Peyer's patch (tissue), 4 donors: Measurements from ENCODE around the gene PGA3. TPM values are rescaled to one million over a fixed set of nuclear protein-coding genes. Genes with fewer than 3 reads are reported as not detected.
"Not testable (repeated sequence)": the region's sequence is repeated elsewhere in the genome, so short reads cannot be mapped to it uniquely, and the experiment has no call there.

ENCODE experiments used
- DNase-seq, 3 donors: peaks; one replicate each; pipeline ENCODE4 v3.0.0-alpha.2; 2017 to 2019
- H3K27ac ChIP-seq, 4 donors: fragments of 200-600 bp; sonication (generic); one replicate each; pipeline ENCODE4 v1.5.1; 2016 to 2019
- H3K27me3 ChIP-seq, 2 donors: fragments of 200-600 bp; sonication (generic); one replicate each; pipeline ENCODE4 v1.5.1; 2019
- H3K36me3 ChIP-seq, 3 donors: fragments of 200-600 bp; sonication (generic); one replicate each; pipeline ENCODE4 v1.5.1; 2016 to 2019
- H3K4me1 ChIP-seq, 4 donors: fragments of 200-600 bp; sonication (generic); one replicate each; pipeline ENCODE4 v1.5.1; 2016 to 2019
- H3K4me3 ChIP-seq, 4 donors: fragments of 200-600 bp; sonication (generic); 1 replicate in 3 of 4; 2 replicates in 1 of 4; pipeline ENCODE4 v1.5.1; 2016 to 2019; ENCODE audit warnings: mild to moderate bottlenecking in 1 of 4
- H3K9me3 ChIP-seq, 4 donors: fragments of 200-600 bp; sonication (generic); one replicate each; pipeline ENCODE4 v1.5.1; 2016 to 2019; ENCODE audit warnings: mild to moderate bottlenecking in 1 of 4
- POLR2A ChIP-seq, 2 donors: fragments of 450-650 bp; IDR thresholded peaks; one replicate each; pipeline ENCODE4 v1.5.1; 2017; ENCODE audit warnings: antibody characterized with exemption in 2 of 2, mild to moderate bottlenecking in 2 of 2, moderate library complexity in 2 of 2
- total RNA-seq, 4 donors: library from RNA; depleted of rRNA; stranded (reverse); fragments of >200 nt; gene quantifications; one replicate each; pipeline ENCODE4 v1.1.0, GENCODE V29; 2016
- TF ChIP-seq, protein P1 (sequence below), 6 experiments: fragments of 450-650 bp in 4 of 6; fragments of 200-600 bp in 2 of 6; sonication (generic) in 1 of 6; IDR thresholded peaks; one replicate each; pipeline ENCODE4 v1.5.1; 2017 to 2019; ENCODE audit warnings: antibody characterized with exemption in 6 of 6, mild to moderate bottlenecking in 3 of 6, moderate library complexity in 1 of 6

Gene PGA3
- total RNA-seq, 4 donors from 2014 or later, result not detected

DNA sequence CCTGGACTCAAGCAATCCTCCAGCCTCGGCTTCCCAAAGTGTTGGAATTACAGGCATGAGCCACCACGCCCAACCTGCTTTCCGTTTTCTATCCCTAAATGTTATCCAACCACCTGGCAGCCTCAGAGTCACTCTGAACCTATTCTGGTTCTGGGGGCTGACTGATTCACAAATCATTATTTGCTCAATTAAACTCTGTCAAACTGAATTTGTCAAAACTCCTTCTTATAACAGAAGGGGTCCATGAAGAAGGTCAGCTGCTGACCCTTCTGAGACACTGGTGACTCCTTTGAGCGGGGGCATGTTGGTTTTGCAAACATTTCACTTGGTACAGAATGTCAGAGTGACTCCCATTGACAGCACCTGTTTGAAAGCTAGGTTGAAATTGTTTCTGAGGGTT, 40.3 kb upstream of the PGA3 start:
- DNase-seq, result peak in 1 of 3 donors; percentile 34
- Histone ChIP-seq H3K9me3 (no peaks in the 10 kb centered on the region), H3K4me1 (peaks cover 0 to 34% (median 0%) of the 10 kb centered on the region in 4 donors), H3K27ac (no peak overlapping the region), H3K4me3 (no peak overlapping the region), H3K36me3 (no peaks in the 10 kb centered on the region), H3K27me3 (no peaks in the 10 kb centered on the region)
- TF ChIP-seq, protein P1, sequence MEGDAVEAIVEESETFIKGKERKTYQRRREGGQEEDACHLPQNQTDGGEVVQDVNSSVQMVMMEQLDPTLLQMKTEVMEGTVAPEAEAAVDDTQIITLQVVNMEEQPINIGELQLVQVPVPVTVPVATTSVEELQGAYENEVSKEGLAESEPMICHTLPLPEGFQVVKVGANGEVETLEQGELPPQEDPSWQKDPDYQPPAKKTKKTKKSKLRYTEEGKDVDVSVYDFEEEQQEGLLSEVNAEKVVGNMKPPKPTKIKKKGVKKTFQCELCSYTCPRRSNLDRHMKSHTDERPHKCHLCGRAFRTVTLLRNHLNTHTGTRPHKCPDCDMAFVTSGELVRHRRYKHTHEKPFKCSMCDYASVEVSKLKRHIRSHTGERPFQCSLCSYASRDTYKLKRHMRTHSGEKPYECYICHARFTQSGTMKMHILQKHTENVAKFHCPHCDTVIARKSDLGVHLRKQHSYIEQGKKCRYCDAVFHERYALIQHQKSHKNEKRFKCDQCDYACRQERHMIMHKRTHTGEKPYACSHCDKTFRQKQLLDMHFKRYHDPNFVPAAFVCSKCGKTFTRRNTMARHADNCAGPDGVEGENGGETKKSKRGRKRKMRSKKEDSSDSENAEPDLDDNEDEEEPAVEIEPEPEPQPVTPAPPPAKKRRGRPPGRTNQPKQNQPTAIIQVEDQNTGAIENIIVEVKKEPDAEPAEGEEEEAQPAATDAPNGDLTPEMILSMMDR (IDR thresholded peaks at IDR 0.05), result no peak
- no peak for TF ChIP-seq POLR2A (IDR thresholded peaks at IDR 0.05)

DNA sequence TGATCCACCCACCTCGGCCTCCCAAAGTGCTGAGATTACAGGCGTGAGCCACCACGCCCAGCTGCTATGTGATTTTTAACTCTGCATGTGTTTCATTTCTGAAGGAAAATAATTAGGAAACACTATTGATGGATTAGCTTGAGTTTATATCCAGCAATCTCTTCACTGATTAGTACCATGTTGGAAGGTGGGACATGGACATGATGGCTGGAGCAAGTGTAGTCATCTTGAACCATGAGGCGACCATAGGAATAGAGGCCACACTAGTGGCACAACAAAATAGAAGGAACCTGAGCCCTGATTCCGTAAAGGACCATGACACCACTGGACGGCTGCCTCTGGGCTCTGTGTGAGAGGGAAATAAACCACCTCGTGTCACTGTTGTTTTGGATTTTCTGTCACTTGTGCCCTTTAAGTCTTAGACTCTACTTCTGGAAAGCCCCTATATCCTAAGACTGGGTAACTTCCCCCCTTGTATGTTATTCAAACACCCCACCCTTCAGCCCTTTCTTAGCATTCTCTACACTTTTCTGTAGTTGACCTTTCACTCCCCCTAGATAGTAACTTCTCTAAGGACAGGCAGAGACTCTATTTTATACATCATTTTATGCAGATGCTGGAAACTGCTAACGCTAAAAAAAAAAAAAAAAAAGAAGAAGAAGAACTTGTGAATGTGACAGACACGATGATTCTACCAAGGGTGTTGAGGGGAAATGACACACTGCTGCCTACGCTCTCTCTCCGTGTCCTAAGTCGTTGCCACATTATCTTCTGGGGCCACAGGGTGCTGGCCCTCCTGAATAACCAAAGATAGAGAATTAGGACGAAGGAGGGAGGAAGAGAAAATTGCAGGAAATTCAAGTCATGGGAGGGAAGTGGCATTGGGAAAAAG, 39.4 kb upstream of the PGA3 start:
- Histone ChIP-seq H3K27ac (no peak overlapping the region), H3K4me1 (peaks cover 0 to 25% (median 0%) of the 10 kb centered on the region in 4 donors), H3K4me3 (no peak overlapping the region), H3K36me3 (no peaks in the 10 kb centered on the region), H3K9me3 (no peaks in the 10 kb centered on the region), H3K27me3 (no peaks in the 10 kb centered on the region)
- DNase-seq, result peak in 1 of 3 donors; percentile 50
- TF ChIP-seq, protein P1 (IDR thresholded peaks at IDR 0.05), result no peak
- TF ChIP-seq POLR2A (IDR thresholded peaks at IDR 0.05), result no peak

DNA sequence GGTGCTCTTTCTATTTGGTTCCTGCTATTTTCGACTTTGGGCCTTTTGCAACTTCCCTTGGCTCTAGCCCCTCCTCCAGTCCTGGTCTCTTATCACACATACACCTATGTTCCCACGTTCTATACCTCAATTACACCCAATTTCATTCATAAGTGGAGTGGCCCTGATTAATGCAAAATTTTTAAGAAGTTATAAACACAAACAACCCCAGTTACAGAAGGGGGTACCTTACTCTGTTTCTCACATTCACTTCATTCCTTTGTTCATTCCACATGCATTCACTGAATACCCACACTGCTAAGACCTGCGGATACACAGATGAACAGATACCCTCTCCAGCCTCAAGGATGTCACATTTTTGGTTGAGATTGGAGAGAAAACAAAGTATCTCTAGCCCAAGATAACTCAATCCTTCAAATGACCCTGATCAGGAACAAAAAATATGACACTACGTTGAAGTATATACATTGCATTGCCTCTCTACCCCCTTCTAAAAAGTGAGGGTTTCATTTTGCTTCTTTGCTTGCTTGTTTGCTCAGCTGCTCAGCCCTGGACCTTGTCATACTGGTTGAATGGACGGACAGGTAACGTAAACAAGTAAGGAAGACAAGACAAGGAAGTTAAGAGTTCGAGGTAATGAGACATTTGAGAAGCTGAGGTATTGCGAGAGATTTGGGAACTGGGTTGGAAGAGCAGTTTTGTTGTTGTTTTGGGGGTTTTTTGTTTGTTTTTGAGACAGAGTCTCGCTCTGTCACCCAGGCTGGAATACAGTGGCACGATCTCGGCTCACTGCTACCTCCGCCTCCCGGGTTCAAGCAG, 38.5 kb upstream of the PGA3 start:
- Histone ChIP-seq H3K36me3 (no peaks in the 10 kb centered on the region), H3K27me3 (no peaks in the 10 kb centered on the region), H3K9me3 (no peaks in the 10 kb centered on the region), H3K4me3 (no peak overlapping the region), H3K27ac (peak overlapping the region in 1 of 4 donors; percentile 28), H3K4me1 (peaks cover 0 to 16% (median 0%) of the 10 kb centered on the region in 4 donors)
- peak in 1 of 3 donors; percentile 15 for DNase-seq
- no peak for TF ChIP-seq POLR2A (IDR thresholded peaks at IDR 0.05)

DNA sequence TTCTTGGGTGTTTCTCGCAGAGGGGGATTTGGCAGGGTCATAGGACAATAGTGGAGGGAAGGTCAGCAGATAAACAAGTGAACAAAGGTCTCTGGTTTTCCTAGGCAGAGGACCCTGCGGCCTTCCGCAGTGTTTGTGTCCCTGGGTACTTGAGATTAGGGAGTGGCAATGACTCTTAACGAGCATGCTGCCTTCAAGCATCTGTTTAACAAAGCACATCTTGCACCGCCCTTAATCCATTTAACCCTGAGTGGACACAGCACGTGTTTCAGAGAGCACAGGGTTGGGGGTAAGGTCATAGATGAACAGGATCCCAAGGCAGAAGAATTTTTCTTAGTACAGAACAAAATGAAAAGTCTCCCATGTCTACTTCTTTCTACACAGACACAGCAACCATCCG, 37.5 kb upstream of the PGA3 start:
- not testable (repeated sequence) for H3K27me3 ChIP-seq, H3K27ac ChIP-seq, DNase-seq, H3K4me1 ChIP-seq, H3K36me3 ChIP-seq, H3K9me3 ChIP-seq, H3K4me3 ChIP-seq

DNA sequence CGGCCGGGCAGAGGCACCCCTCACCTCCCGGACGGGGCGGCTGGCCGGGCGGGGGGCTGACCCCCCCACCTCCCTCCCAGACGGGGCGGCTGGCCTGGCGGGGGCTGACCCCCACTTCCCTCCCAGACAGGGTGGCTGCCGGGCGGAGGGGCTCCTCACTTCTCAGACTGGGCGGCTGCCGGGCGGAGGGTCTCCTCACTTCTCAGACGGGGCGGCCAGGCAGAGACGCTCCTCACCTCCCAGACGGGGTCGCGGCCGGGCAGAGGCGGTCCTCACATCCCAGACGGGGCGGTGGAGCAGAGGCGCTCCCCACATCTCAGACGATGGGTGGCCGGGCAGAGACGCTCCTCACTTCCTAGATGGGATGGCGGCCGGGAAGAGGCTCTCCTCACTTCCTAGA, 37.0 kb upstream of the PGA3 start:
- H3K4me1 ChIP-seq, H3K27ac ChIP-seq, H3K9me3 ChIP-seq, H3K36me3 ChIP-seq, H3K4me3 ChIP-seq, H3K27me3 ChIP-seq: not testable (repeated sequence)
- DNase-seq, result peak in 1 of 3 donors; percentile 21

DNA sequence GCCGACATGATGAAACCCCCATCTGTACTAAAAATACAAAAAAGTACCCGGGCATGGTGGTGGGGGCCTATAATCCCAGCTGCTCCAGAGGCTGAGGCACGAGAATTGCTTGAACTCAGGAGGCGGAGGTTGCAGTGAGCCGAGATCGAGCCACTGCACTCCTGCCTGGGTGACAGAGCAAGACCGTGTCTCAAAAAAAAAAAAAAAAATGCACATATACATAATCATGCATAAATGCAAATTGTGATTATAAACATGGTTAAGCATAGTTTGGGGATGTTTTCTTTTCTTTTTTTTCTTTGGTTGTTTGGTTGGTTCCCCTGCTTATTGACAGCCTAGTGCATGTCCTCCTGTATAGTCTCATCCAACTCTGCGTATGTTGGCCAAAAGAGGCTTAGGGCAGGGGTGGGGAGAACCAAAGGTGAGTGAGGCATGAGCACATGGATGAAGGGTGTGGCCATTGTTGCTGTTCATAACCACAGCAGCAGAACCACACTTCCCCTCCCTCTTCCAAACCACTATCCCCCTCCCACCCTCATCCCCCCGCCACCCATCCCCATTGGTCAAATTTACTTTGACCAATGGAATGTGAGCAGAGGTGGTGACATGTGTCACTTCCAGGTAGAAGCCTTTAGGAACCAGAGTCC, 35.1 kb upstream of the PGA3 start:
- Histone ChIP-seq H3K9me3 (no peaks in the 10 kb centered on the region), H3K27me3 (no peaks in the 10 kb centered on the region), H3K4me1 (no peaks in the 10 kb centered on the region), H3K27ac (no peak overlapping the region), H3K4me3 (no peak overlapping the region), H3K36me3 (no peaks in the 10 kb centered on the region)
- no peak for TF ChIP-seq POLR2A (IDR thresholded peaks at IDR 0.05)
- TF ChIP-seq, protein P1 (IDR thresholded peaks at IDR 0.05), result no peak
- peak in 1 of 3 donors; percentile 11 for DNase-seq
